Measurements from ENCODE around the gene PACSIN3.
"Not testable (repeated sequence)": the region's sequence is repeated elsewhere in the genome, so short reads cannot be mapped to it uniquely, and the experiment has no call there.

The PACSIN3 gene

DNA sequence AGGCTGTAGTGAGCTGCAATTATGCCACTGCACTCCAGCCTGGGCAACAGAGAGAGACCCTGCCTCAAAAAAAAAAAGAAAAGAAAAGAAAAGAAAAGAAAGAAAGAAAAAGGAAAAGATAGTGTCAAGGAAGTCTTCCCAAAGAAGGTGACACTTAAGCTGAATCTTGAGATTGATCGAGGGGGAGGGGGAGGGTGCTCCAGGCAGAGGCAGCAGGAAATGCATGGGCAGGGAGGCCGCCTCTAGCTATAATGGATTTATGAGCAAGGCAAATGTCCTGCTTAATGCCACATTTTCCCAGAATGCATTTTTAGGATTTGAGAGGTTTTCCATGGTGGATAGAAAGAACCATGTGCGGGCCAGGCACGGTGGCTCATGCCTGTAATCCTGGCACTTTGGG, 14.8 kb upstream of the PACSIN3 start:
- Histone ChIP-seq H3K4me3 (ENCODE audit: low read length) (no peak overlapping the region), H3K27me3 (ENCODE audit: control insufficient read depth, insufficient read depth, low read length) (no peaks in the 10 kb centered on the region), H3K36me3 (ENCODE audit: control insufficient read depth, insufficient read depth, low read length) (no peaks in the 10 kb centered on the region), H3K4me1 (ENCODE audit: control insufficient read depth, insufficient read depth, low read length) (no peaks in the 10 kb centered on the region), H3K27ac (ENCODE audit: low read length) (no peak overlapping the region), H3K9me3 (ENCODE audit: control insufficient read depth, insufficient read depth, low read length) (no peaks in the 10 kb centered on the region)
- no peak for DNase-seq (ENCODE audit: low read depth, low spot score)
- WGBS (ENCODE audit: insufficient coverage, insufficient read length) = no CpG with 5 or more reads among the region's 4 CpGs

DNA sequence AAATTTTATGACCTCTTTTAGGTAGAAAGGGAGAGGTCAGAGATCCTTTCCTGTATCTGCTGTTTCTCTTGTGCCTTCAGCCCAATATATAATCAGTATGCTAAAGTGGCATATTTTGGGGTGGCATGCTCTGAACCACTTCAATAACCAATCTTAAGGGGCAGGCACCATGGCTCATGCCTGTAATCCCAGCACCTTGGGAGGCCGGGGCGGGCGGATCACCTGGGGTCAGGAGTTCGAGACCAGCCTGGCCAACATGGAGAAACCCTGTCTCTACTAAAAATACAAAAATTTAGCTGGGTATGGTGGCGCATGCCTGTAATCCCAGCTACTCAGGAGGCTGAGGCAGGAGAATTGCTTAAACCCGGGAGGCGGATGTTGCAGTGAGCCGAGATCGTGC, 11.9 kb upstream of the PACSIN3 start:
- WGBS (ENCODE audit: insufficient coverage, insufficient read length) = no CpG with 5 or more reads among the region's 9 CpGs
- not testable (repeated sequence) for H3K4me1 ChIP-seq (ENCODE audit: control insufficient read depth, insufficient read depth, low read length)

DNA sequence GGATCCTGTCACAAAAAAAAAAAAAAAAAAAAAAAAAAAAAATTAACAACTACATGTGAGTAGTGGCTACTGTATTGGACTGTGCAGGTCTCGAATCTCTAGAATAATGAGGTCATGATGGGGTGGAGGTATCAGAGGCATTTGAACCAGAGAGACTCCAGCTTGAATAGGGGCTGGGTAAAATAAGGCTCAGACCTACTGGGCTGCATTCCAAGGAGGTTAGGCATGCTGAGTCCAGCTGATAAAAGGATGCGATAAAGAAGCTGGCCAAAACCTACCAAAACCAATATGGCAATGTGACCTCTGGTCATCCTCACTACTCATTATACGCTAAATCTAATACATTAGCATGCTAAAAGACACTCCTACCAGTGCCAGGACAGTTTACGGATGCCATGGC, 5.9 kb upstream of the PACSIN3 start:
- Histone ChIP-seq H3K36me3 (ENCODE audit: control insufficient read depth, insufficient read depth, low read length) (no peaks in the 10 kb centered on the region), H3K27me3 (ENCODE audit: control insufficient read depth, insufficient read depth, low read length) (no peaks in the 10 kb centered on the region), H3K9me3 (ENCODE audit: control insufficient read depth, insufficient read depth, low read length) (no peaks in the 10 kb centered on the region), H3K4me1 (ENCODE audit: control insufficient read depth, insufficient read depth, low read length) (no peaks in the 10 kb centered on the region), H3K4me3 (ENCODE audit: low read length) (no peak overlapping the region), H3K27ac (ENCODE audit: low read length) (no peak overlapping the region)
- no CpG with 5 or more reads among the region's 4 CpGs for WGBS (ENCODE audit: insufficient coverage, insufficient read length)
- no peak for DNase-seq (ENCODE audit: low read depth, low spot score)

More for the DNA sequence above, 11.9 kb upstream of the PACSIN3 start:
- not testable (repeated sequence) for H3K27me3 ChIP-seq (ENCODE audit: control insufficient read depth, insufficient read depth, low read length); DNase-seq (ENCODE audit: low read depth, low spot score); H3K4me3 ChIP-seq (ENCODE audit: low read length); H3K36me3 ChIP-seq (ENCODE audit: control insufficient read depth, insufficient read depth, low read length); H3K27ac ChIP-seq (ENCODE audit: low read length); H3K9me3 ChIP-seq (ENCODE audit: control insufficient read depth, insufficient read depth, low read length)

DNA sequence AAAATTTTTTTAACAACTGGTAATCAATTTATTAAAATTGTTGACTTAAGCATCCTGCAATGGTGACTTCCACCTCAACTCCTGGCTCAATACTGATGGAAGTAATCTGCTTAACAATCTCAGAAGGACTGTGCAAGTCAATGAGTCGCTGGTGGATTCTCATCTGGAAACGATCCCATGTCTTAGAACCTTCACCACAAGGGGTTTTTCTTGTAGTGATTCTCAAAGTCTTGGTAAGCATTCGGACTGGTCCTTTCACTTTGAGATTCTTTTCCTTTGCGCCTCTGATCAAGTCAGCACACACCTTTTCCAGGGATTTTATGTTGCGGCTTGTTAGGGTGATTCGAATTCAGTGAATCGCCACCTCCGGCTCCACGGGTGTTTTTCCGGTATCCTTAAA, 4.9 kb upstream of the PACSIN3 start:
- WGBS (ENCODE audit: insufficient coverage, insufficient read length) = no CpG with 5 or more reads among the region's 10 CpGs
- H3K4me1 ChIP-seq (ENCODE audit: control insufficient read depth, insufficient read depth, low read length); H3K36me3 ChIP-seq (ENCODE audit: control insufficient read depth, insufficient read depth, low read length); DNase-seq (ENCODE audit: low read depth, low spot score); H3K9me3 ChIP-seq (ENCODE audit: control insufficient read depth, insufficient read depth, low read length); H3K27me3 ChIP-seq (ENCODE audit: control insufficient read depth, insufficient read depth, low read length); H3K27ac ChIP-seq (ENCODE audit: low read length); H3K4me3 ChIP-seq (ENCODE audit: low read length): not testable (repeated sequence)

DNA sequence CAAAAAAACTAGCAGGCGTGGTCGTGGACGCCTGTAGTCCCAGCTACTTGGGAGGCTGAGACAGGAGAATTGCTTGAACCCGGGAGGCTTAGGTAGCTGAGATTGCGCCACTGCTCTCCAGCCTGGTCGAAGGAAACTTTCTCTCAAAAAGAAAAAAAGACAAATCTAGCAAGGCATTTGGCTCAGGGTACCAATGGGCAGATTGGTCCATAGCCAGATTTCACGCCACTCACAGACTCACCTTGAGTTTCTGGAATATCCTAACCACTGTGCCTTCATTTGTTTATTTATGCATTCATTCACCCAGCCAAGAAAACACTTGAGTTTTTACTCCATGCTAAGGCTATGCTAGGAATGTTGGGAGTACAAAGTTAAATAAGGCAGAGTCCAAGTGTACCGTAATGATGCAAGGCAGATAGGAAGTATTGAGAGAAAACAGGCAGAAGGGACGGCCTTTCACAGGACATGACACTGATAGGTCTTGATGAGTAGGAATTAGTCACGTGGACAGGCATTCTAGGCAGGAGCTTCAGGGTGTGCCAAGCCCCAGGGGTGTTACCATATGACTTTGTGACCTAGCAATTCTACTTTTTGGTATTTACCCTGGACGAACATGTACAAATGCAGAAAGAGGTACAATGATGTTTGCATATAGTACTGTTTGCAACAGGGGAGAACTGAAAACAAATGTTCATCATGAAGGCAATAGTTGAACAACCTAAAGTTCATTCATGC, 3.0 kb upstream of the PACSIN3 start:
- no peak for DNase-seq (ENCODE audit: low read depth, low spot score)
- no peaks in the 10 kb centered on the region for H3K9me3 ChIP-seq (ENCODE audit: control insufficient read depth, insufficient read depth, low read length)
- H3K36me3 ChIP-seq (ENCODE audit: control insufficient read depth, insufficient read depth, low read length) = no peaks in the 10 kb centered on the region
- no peaks in the 10 kb centered on the region for H3K27me3 ChIP-seq (ENCODE audit: control insufficient read depth, insufficient read depth, low read length)
- H3K27ac ChIP-seq (ENCODE audit: low read length) = no peak overlapping the region
- no peak overlapping the region for H3K4me3 ChIP-seq (ENCODE audit: low read length)
- H3K4me1 ChIP-seq (ENCODE audit: control insufficient read depth, insufficient read depth, low read length) = no peaks in the 10 kb centered on the region
- WGBS (ENCODE audit: insufficient coverage, insufficient read length) = no CpG with 5 or more reads among the region's 11 CpGs

DNA sequence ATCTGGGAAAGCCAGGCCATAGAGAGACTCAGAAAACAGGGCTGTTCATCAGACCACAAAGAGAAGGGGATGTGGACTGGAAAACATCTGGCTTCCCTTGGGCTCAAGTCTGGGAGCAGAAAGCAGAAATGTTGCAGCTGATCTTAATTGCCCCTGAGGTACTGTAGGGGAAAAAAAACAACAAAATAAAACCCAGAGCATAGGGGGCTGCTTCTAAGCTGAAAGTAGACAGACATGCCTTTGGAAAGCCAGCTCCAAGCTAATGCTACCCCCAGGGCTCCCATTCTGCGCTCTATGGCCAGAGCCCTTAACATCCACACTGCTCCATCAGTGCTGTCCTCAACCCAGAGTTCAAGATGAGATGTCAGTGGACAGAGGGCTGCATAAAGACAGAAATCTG, 2.0 kb upstream of the PACSIN3 start:
- Histone ChIP-seq H3K36me3 (ENCODE audit: control insufficient read depth, insufficient read depth, low read length) (no peaks in the 10 kb centered on the region), H3K4me3 (ENCODE audit: low read length) (no peak overlapping the region), H3K27me3 (ENCODE audit: control insufficient read depth, insufficient read depth, low read length) (no peaks in the 10 kb centered on the region), H3K4me1 (ENCODE audit: control insufficient read depth, insufficient read depth, low read length) (0 out of 2 replicates have a peak, but pooled peaks cover 2% of the 10 kb centered on the region), H3K9me3 (ENCODE audit: control insufficient read depth, insufficient read depth, low read length) (no peaks in the 10 kb centered on the region), H3K27ac (ENCODE audit: low read length) (no peak overlapping the region)
- no peak for DNase-seq (ENCODE audit: low read depth, low spot score)
- no CpG with 5 or more reads among the region's 1 CpG for whole genome bisulfite sequencing (ENCODE audit: insufficient coverage, insufficient read length)

DNA sequence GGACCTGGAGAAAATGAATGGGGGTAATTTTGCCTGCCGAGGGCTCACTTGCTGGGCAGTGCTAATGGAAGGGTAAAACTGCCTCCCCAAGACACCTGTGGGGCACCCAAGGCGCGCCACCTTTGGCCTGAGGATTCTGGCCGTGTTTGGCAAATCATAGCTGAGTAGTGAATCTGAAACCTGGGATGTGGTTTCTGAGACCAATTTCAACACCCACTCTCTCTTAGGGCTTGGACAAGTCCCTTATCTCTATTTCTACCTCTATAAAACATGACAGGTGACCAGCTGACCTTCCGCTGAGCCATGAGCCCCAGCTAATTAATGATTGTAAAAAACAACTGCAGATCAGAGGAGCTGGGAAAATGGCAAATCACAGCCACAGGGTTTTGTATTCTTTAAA, 1.5 kb upstream of the PACSIN3 start:
- H3K27ac ChIP-seq (ENCODE audit: low read length) = no peak overlapping the region

DNA sequence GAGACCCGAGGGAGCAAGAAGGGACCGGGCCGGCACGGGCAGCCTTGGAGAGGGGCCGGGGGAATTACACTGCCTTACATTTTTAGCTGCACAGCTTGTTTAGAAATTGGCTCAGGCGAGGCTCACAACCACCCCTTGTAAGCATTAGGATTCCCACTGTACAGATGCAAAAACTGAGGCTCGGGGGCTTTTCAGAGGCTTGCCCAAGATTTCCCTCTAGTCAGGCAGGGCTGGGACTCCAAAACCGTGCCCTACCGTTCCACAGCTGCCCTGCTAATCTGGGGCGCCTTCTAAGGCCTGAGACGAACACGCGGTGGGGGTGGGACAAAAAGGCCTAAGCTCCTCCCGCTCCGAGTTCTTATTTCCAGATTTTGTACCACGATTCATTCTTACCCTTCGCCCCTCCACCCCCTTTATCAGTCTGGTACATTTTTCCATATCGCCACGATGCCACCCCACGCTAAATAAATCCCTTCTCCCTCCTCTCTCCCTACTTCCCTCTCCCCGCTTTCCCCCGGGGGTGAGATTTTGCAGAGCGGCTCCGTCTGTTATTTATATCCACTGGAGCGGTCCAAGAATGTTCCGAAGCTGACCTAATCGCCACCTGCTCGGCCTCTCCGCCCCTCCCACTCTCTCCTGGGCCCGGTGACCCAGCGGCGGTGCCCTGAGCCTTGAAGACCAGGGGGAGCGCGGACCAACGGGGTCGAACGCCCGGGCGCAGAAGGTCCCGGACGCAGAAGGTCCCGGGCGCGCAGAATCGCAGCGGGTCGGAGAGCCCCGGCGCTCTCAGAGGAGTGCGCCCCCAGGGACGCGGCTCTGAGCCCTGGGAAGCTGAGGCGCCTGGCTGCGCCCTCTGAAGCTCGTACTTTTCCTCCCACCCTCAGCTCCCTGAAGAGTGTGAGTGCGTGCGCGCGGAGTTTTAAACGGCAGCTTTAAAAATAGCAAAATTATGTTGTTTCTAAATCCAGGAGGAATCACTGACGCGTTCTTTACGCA, 764 bp upstream of the PACSIN3 start:
- WGBS (ENCODE audit: insufficient coverage, insufficient read length) = no CpG with 5 or more reads among the region's 63 CpGs
- Histone ChIP-seq H3K9me3 (ENCODE audit: control insufficient read depth, insufficient read depth, low read length) (no peaks in the 10 kb centered on the region), H3K27me3 (ENCODE audit: control insufficient read depth, insufficient read depth, low read length) (no peaks in the 10 kb centered on the region), H3K4me1 (ENCODE audit: control insufficient read depth, insufficient read depth, low read length) (0 out of 2 replicates have a peak, but pooled peaks cover 2% of the 10 kb centered on the region), H3K36me3 (ENCODE audit: control insufficient read depth, insufficient read depth, low read length) (0 out of 2 replicates have a peak, but pooled peaks cover 3% of the 10 kb centered on the region), H3K27ac (ENCODE audit: low read length) (no peak overlapping the region), H3K4me3 (ENCODE audit: low read length) (peak overlapping the region; percentile 49; the same call in 1 of the 2 replicates)
- peak; percentile 48 for DNase-seq (ENCODE audit: low read depth, low spot score)

More for the DNA sequence above, 1.5 kb upstream of the PACSIN3 start:
- Histone ChIP-seq H3K27me3 (ENCODE audit: control insufficient read depth, insufficient read depth, low read length) (no peaks in the 10 kb centered on the region), H3K36me3 (ENCODE audit: control insufficient read depth, insufficient read depth, low read length) (no peaks in the 10 kb centered on the region), H3K9me3 (ENCODE audit: control insufficient read depth, insufficient read depth, low read length) (no peaks in the 10 kb centered on the region), H3K4me3 (ENCODE audit: low read length) (peak overlapping the region; percentile 49; the same call in 1 of the 2 replicates), H3K4me1 (ENCODE audit: control insufficient read depth, insufficient read depth, low read length) (0 out of 2 replicates have a peak, but pooled peaks cover 2% of the 10 kb centered on the region)
- DNase-seq (ENCODE audit: low read depth, low spot score) = no peak
- no CpG with 5 or more reads among the region's 5 CpGs for WGBS (ENCODE audit: insufficient coverage, insufficient read length)

DNA sequence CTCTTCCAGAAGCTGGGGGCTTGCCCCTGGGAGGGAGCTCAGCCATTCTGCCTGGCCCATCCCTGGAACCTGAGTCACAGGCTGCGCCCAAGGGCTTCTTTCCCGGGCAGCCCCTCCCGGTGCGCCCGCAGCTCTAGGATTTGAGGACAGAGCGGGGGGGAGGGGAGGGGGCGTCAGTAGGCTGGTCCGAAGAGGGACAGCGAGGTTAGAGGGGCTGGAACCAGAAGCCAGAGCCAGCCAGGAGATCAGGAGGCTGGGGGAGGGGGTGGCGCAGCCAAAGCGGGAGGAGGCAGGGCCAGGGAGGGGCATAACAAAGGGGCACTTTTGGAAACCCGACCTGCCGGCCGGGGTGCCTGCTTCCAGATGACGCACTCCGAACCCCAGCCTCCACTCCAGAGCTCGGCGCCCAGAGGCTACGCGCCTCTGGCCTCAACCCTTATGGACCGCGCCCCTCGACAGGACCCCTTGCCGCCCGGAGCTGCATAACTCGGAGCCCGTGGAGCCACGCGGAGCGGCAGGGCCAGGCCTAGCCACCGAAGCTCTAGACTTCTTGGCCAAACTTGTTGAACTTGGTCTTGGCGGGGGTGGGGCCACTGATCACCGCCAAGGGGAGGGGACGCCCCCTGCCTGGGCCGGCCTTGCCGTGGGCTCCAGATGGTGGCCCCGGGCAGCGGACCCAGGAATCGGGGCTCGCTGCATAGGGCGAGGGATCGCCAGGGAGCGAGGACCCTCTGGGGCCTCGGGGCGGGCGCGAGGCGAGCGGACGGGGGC, 744 bp downstream of the PACSIN3 start:
- no peak for DNase-seq (ENCODE audit: low read depth, low spot score)
- Histone ChIP-seq H3K36me3 (ENCODE audit: control insufficient read depth, insufficient read depth, low read length) (0 out of 2 replicates have a peak, but pooled peaks cover 3% of the 10 kb centered on the region), H3K4me1 (ENCODE audit: control insufficient read depth, insufficient read depth, low read length) (0 out of 2 replicates have a peak, but pooled peaks cover 2% of the 10 kb centered on the region), H3K27me3 (ENCODE audit: control insufficient read depth, insufficient read depth, low read length) (no peaks in the 10 kb centered on the region), H3K4me3 (ENCODE audit: low read length) (peak overlapping the region; percentile 49), H3K27ac (ENCODE audit: low read length) (no peak overlapping the region), H3K9me3 (ENCODE audit: control insufficient read depth, insufficient read depth, low read length) (no peaks in the 10 kb centered on the region)
- WGBS (ENCODE audit: insufficient coverage, insufficient read length) = no CpG with 5 or more reads among the region's 50 CpGs

All from iPS DF 6.9 (cell line).